OCI-LY3 (cell line): ENCODE measurements around the gene JPH3.
"Not testable (repeated sequence)": the region's sequence is repeated elsewhere in the genome, so short reads cannot be mapped to it uniquely, and the experiment has no call there.

Experiments
- H2AFZ ChIP-seq: fragments of 200-600, 300-600 bp; shearing (Covaris generic); 2 replicates; pipeline ENCODE4 v1.6.0; 2014; ENCODE audit warnings: antibody characterized with exemption, low read depth, low read length
- H3K27ac ChIP-seq: fragments of 200-600, 300-600 bp; sonication (generic); 2 replicates; pipeline ENCODE4 v1.5.1; 2014; ENCODE audit warnings: mild to moderate bottlenecking, low read length, moderate library complexity, mixed read lengths
- H3K27me3 ChIP-seq: fragments of 200-600, 300-600 bp; sonication (generic); 2 replicates; pipeline ENCODE4 v1.6.1; 2014; ENCODE audit warnings: low read depth, low read length, mixed read lengths
- H3K36me3 ChIP-seq: fragments of 200-600, 300-600 bp; sonication (generic); replicated peaks from 2 replicates; pipeline ENCODE3; 2014; ENCODE audit warnings: low read depth, low read length, mixed read lengths
- H3K4me1 ChIP-seq: fragments of 300-600, 200-600 bp; sonication (generic); 2 replicates; pipeline ENCODE4 v1.6.1; 2014; ENCODE audit warnings: low read length, mixed read lengths
- H3K4me2 ChIP-seq: fragments of 200-600, 300-600 bp; sonication (generic); 2 replicates; pipeline ENCODE4 v1.6.1; 2014; ENCODE audit warnings: low read length, mixed read lengths
- H3K4me3 ChIP-seq: fragments of 300-600, 200-600 bp; sonication (generic); 2 replicates; pipeline ENCODE4 v1.5.1; 2014; ENCODE audit warnings: antibody characterized with exemption, mild to moderate bottlenecking, low read length, moderate library complexity
- H3K79me2 ChIP-seq: fragments of 300-600, 200-600 bp; shearing (Covaris generic); 2 replicates; pipeline ENCODE4 v1.6.1; 2014; ENCODE audit warnings: mild to moderate bottlenecking, low read length, mixed read lengths
- H3K9ac ChIP-seq: fragments of 300-600, 200-600 bp; shearing (Covaris generic); 2 replicates; pipeline ENCODE4 v1.6.0; 2014; ENCODE audit warnings: mild to moderate bottlenecking, low read length, moderate library complexity
- H3K9me3 ChIP-seq: fragments of 200-600, 300-600 bp; shearing (Covaris generic); 2 replicates; pipeline ENCODE4 v1.6.1; 2014; ENCODE audit warnings: low read length, mixed read lengths; ENCODE audit not compliant: insufficient read depth
- H4K20me1 ChIP-seq: fragments of 200-600, 300-600 bp; sonication (generic); 2 replicates; pipeline ENCODE4 v1.6.1; 2016; ENCODE audit warnings: low read length, mixed read lengths; ENCODE audit not compliant: insufficient read depth
- CTCF ChIP-seq: fragments of 200-600, 300-600 bp; sonication (generic); IDR thresholded peaks from 2 replicates; pipeline ENCODE4 v1.5.1; 2014; ENCODE audit warnings: antibody characterized with exemption, low read length, low read depth
- EZH2phosphoT487 ChIP-seq: fragments of 200-600 bp; shearing (Covaris generic); IDR thresholded peaks from 2 replicates; pipeline ENCODE4 v1.6.1; 2018; ENCODE audit warnings: antibody characterized with exemption, mixed run types, low read depth

Gene JPH3

GRCh38 chr16:87677830-87678229, 75.5 kb downstream of the JPH3 start:
- H3K79me2 ChIP-seq, result no peaks in the 10 kb centered on the region
- H3K9ac ChIP-seq, result no peak overlapping the region
- no peak overlapping the region for H3K4me2 ChIP-seq
- H2AFZ ChIP-seq, result no peak overlapping the region
- H4K20me1 ChIP-seq, result no peaks in the 10 kb centered on the region
- H3K27ac ChIP-seq, result no peak overlapping the region
- H3K27me3 ChIP-seq, result 0 out of 2 replicates have a peak, but pooled peaks cover 4% of the 10 kb centered on the region
- no peak overlapping the region for H3K4me3 ChIP-seq
- no peaks in the 10 kb centered on the region for H3K36me3 ChIP-seq
- TF ChIP-seq EZH2phosphoT487, result no peak
- TF ChIP-seq CTCF, result no peak
- H3K9me3 ChIP-seq, result no peaks in the 10 kb centered on the region
- peaks cover 21% of the 10 kb centered on the region for H3K4me1 ChIP-seq

GRCh38 chr16:87678618-87679017, 76.3 kb downstream of the JPH3 start:
- H3K9ac ChIP-seq, result no peak overlapping the region

GRCh38 chr16:87679593-87680271, 77.4 kb downstream of the JPH3 start:
- Histone ChIP-seq H3K9ac (no peak overlapping the region), H3K4me3 (no peak overlapping the region), H2AFZ (no peak overlapping the region), H3K27me3 (0 out of 2 replicates have a peak, but pooled peaks cover 4% of the 10 kb centered on the region), H4K20me1 (no peaks in the 10 kb centered on the region), H3K4me2 (no peak overlapping the region), H3K79me2 (no peaks in the 10 kb centered on the region), H3K36me3 (no peaks in the 10 kb centered on the region), H3K4me1 (peaks cover 16% of the 10 kb centered on the region), H3K27ac (no peak overlapping the region), H3K9me3 (no peaks in the 10 kb centered on the region)
- TF ChIP-seq EZH2phosphoT487 (no peak), CTCF (no peak)

More at GRCh38 chr16:87678618-87679017, 76.3 kb downstream of the JPH3 start:
- Histone ChIP-seq H3K27me3 (0 out of 2 replicates have a peak, but pooled peaks cover 4% of the 10 kb centered on the region), H3K9me3 (no peaks in the 10 kb centered on the region), H4K20me1 (no peaks in the 10 kb centered on the region), H3K27ac (no peak overlapping the region), H3K4me3 (no peak overlapping the region), H3K36me3 (no peaks in the 10 kb centered on the region), H3K4me1 (peaks cover 21% of the 10 kb centered on the region), H3K79me2 (no peaks in the 10 kb centered on the region), H3K4me2 (no peak overlapping the region), H2AFZ (no peak overlapping the region)
- TF ChIP-seq EZH2phosphoT487 (no peak), CTCF (no peak)

GRCh38 chr16:87680272-87680644, 78.0 kb downstream of the JPH3 start:
- no peak overlapping the region for H2AFZ ChIP-seq
- TF ChIP-seq EZH2phosphoT487, result no peak
- no peak for TF ChIP-seq CTCF

GRCh38 chr16:87681051-87681602, 78.8 kb downstream of the JPH3 start:
- not testable (repeated sequence) for H3K36me3 ChIP-seq, H3K9me3 ChIP-seq, H2AFZ ChIP-seq, H3K27me3 ChIP-seq, H3K4me3 ChIP-seq, H3K4me2 ChIP-seq, H3K79me2 ChIP-seq, H3K4me1 ChIP-seq, H4K20me1 ChIP-seq, H3K9ac ChIP-seq, H3K27ac ChIP-seq

More at GRCh38 chr16:87680272-87680644, 78.0 kb downstream of the JPH3 start:
- H3K27ac ChIP-seq, result no peak overlapping the region
- H3K4me2 ChIP-seq, result no peak overlapping the region
- H3K9me3 ChIP-seq, result no peaks in the 10 kb centered on the region
- H3K4me1 ChIP-seq, result peaks cover 14% of the 10 kb centered on the region
- no peak overlapping the region for H3K9ac ChIP-seq
- H3K36me3 ChIP-seq, result no peaks in the 10 kb centered on the region
- 0 out of 2 replicates have a peak, but pooled peaks cover 4% of the 10 kb centered on the region for H3K27me3 ChIP-seq
- H3K4me3 ChIP-seq, result no peak overlapping the region
- no peaks in the 10 kb centered on the region for H3K79me2 ChIP-seq
- no peaks in the 10 kb centered on the region for H4K20me1 ChIP-seq
